HCT116 (cell line): ENCODE data around the gene ST3GAL3.

Source experiments
- CEBPB ChIP-seq: IDR thresholded peaks from 2 replicates; pipeline ENCODE4 v1.6.1; 2012; ENCODE audit warnings: low read depth
- ELF1 ChIP-seq: IDR thresholded peaks from 2 replicates; pipeline ENCODE4 v1.6.1; 2012; ENCODE audit warnings: low read depth, borderline replicate concordance
- EZH2 ChIP-seq: fragments of 200-600 bp; sonication (generic); IDR thresholded peaks from 2 replicates; pipeline ENCODE4 v1.6.1; 2017; ENCODE audit warnings: antibody characterized with exemption, mixed run types
- EZH2phosphoT487 ChIP-seq: fragments of 200-600 bp; IDR thresholded peaks from 2 replicates; pipeline ENCODE4 v1.6.1; 2018; ENCODE audit warnings: antibody characterized with exemption, borderline replicate concordance
- FOSL1 ChIP-seq: IDR thresholded peaks from 2 replicates; pipeline ENCODE4 v1.6.1; 2012; ENCODE audit warnings: low read depth
- JUND ChIP-seq: IDR thresholded peaks from 2 replicates; pipeline ENCODE4 v1.6.1; 2012
- POLR2A ChIP-seq: IDR thresholded peaks from 2 replicates; pipeline ENCODE4 v1.7.0; 2011; ENCODE audit warnings: borderline replicate concordance; ENCODE audit not compliant: insufficient read depth, insufficient read length; ENCODE audit errors: extremely low read depth
- POLR2AphosphoS5 ChIP-seq: IDR thresholded peaks from 2 replicates; pipeline ENCODE4 v1.6.1; 2011; ENCODE audit warnings: mild to moderate bottlenecking, low read depth, low read length, moderate library complexity
- RAD21 ChIP-seq: IDR thresholded peaks from 2 replicates; pipeline ENCODE4 v1.6.1; 2012; ENCODE audit warnings: low read depth, mild to moderate bottlenecking
- SP1 ChIP-seq: IDR thresholded peaks from 2 replicates; pipeline ENCODE4 v1.6.1; 2012; ENCODE audit warnings: low read depth
- SRF ChIP-seq: IDR thresholded peaks from 2 replicates; pipeline ENCODE4 v1.6.1; 2012; ENCODE audit warnings: low read depth
- ZBTB33 ChIP-seq: IDR thresholded peaks from 2 replicates; pipeline ENCODE4 v1.6.1; 2011; ENCODE audit warnings: mild to moderate bottlenecking, low read length, moderate library complexity; ENCODE audit not compliant: insufficient replicate concordance; ENCODE audit errors: extremely low read depth
- TF ChIP-seq, protein P1 (sequence below), 3 experiments: fragments of 200-600 bp in 1 of 3; sonication (generic) in 1 of 3; IDR thresholded peaks in 2 of 3; conservative IDR thresholded peaks in 1 of 3; 2 replicates each; pipeline ENCODE4 v1.5.1; 2012 to 2017; ENCODE audit warnings: low read depth in 2 of 3, low read length in 2 of 3, antibody characterized with exemption in 1 of 3, borderline replicate concordance in 1 of 3, control low read depth in 1 of 3, mild to moderate bottlenecking in 1 of 3, mixed read lengths in 1 of 3, mixed run types in 1 of 3, moderate library complexity in 1 of 3; ENCODE audit not compliant: insufficient read depth in 1 of 3
- TF ChIP-seq, protein P2 (sequence below): IDR thresholded peaks from 2 replicates; pipeline ENCODE4 v1.6.1; 2012

GRCh38 chr1:43805340-43805739 lies 98.0 kb downstream of the ST3GAL3 start:
- TF ChIP-seq, protein P1, sequence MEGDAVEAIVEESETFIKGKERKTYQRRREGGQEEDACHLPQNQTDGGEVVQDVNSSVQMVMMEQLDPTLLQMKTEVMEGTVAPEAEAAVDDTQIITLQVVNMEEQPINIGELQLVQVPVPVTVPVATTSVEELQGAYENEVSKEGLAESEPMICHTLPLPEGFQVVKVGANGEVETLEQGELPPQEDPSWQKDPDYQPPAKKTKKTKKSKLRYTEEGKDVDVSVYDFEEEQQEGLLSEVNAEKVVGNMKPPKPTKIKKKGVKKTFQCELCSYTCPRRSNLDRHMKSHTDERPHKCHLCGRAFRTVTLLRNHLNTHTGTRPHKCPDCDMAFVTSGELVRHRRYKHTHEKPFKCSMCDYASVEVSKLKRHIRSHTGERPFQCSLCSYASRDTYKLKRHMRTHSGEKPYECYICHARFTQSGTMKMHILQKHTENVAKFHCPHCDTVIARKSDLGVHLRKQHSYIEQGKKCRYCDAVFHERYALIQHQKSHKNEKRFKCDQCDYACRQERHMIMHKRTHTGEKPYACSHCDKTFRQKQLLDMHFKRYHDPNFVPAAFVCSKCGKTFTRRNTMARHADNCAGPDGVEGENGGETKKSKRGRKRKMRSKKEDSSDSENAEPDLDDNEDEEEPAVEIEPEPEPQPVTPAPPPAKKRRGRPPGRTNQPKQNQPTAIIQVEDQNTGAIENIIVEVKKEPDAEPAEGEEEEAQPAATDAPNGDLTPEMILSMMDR (IDR thresholded peaks at IDR 0.05 in 2 of 3, conservative IDR thresholded peaks at IDR 0.05 in 1 of 3; ENCODE audit: borderline replicate concordance in 1 of 3, insufficient read depth in 1 of 3, low read depth in 2 of 3, low read length in 2 of 3) = no peak
- no peak for TF ChIP-seq JUND
- TF ChIP-seq SP1 = no peak
- TF ChIP-seq ZBTB33 = no peak
- no peak for TF ChIP-seq SRF
- no peak for TF ChIP-seq POLR2A
- TF ChIP-seq POLR2AphosphoS5 = no peak
- TF ChIP-seq EZH2 = no peak
- TF ChIP-seq ELF1 = no peak
- TF ChIP-seq, protein P2, sequence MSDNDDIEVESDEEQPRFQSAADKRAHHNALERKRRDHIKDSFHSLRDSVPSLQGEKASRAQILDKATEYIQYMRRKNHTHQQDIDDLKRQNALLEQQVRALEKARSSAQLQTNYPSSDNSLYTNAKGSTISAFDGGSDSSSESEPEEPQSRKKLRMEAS = no peak
- TF ChIP-seq CEBPB = no peak
- no peak for TF ChIP-seq RAD21
- TF ChIP-seq EZH2phosphoT487 = no peak
- TF ChIP-seq FOSL1 = no peak
